Ectodermal cell (in vitro differentiated cells): ENCODE data around the gene NAA60.
"Not testable (repeated sequence)": the region's sequence is repeated elsewhere in the genome, so short reads cannot be mapped to it uniquely, and the experiment has no call there.

Experiments
- H3K27ac ChIP-seq: 2 replicates; pipeline ENCODE4 v1.7.0; 2013; ENCODE audit warnings: mild to moderate bottlenecking, low read depth, low read length; ENCODE audit not compliant: insufficient read depth, poor library complexity, severe bottlenecking
- H3K27me3 ChIP-seq: 2 replicates; pipeline ENCODE4 v1.7.0; 2013; ENCODE audit warnings: mild to moderate bottlenecking, low read length; ENCODE audit not compliant: insufficient read depth, control insufficient read depth, poor library complexity, severe bottlenecking
- H3K36me3 ChIP-seq: one replicate; pipeline ENCODE4 v1.7.0; 2013; ENCODE audit warnings: low read length; ENCODE audit not compliant: control insufficient read depth, insufficient read depth
- H3K4me1 ChIP-seq: one replicate; pipeline ENCODE4 v1.7.0; 2013; ENCODE audit warnings: low read length; ENCODE audit not compliant: control insufficient read depth, insufficient read depth
- H3K4me3 ChIP-seq: 2 replicates; pipeline ENCODE4 v1.7.0; 2013; ENCODE audit warnings: low read depth, low read length, control low read depth; ENCODE audit not compliant: insufficient read depth
- H3K9me3 ChIP-seq: 2 replicates; pipeline ENCODE4 v1.7.0; 2013; ENCODE audit warnings: mild to moderate bottlenecking, low read length, moderate library complexity; ENCODE audit not compliant: control insufficient read depth
- WGBS, 2 experiments: methylation state at CpG; one replicate each; pipeline ENCODE4 v1.1.7; 2013; ENCODE audit warnings: missing lambda C conversion rate in 2 of 2; 5-methylcytosine and 5-hydroxymethylcytosine counted together

The NAA60 gene

GRCh38 chr16:3474136-3474779 is 30.8 kb downstream of the NAA60 start:
- no peak overlapping the region for H3K4me3 ChIP-seq
- no peaks in the 10 kb centered on the region for H3K27me3 ChIP-seq
- no peaks in the 10 kb centered on the region for H3K36me3 ChIP-seq
- H3K9me3 ChIP-seq, result no peaks in the 10 kb centered on the region
- WGBS, 2 experiments, result 93 to 94% methylated on average over 16 of the region's 16 CpGs
- H3K4me1 ChIP-seq, result no peaks in the 10 kb centered on the region
- no peak overlapping the region for H3K27ac ChIP-seq

- H3K27me3 ChIP-seq, H3K36me3 ChIP-seq, H3K4me1 ChIP-seq, H3K4me3 ChIP-seq, H3K27ac ChIP-seq, H3K9me3 ChIP-seq: not testable (repeated sequence)
- 94 to 97% methylated on average over 7 of the region's 7 CpGs for WGBS, 2 experiments
These were observed 31.4 kb downstream of the NAA60 start for GRCh38 chr16:3474870-3475269.

DNA sequence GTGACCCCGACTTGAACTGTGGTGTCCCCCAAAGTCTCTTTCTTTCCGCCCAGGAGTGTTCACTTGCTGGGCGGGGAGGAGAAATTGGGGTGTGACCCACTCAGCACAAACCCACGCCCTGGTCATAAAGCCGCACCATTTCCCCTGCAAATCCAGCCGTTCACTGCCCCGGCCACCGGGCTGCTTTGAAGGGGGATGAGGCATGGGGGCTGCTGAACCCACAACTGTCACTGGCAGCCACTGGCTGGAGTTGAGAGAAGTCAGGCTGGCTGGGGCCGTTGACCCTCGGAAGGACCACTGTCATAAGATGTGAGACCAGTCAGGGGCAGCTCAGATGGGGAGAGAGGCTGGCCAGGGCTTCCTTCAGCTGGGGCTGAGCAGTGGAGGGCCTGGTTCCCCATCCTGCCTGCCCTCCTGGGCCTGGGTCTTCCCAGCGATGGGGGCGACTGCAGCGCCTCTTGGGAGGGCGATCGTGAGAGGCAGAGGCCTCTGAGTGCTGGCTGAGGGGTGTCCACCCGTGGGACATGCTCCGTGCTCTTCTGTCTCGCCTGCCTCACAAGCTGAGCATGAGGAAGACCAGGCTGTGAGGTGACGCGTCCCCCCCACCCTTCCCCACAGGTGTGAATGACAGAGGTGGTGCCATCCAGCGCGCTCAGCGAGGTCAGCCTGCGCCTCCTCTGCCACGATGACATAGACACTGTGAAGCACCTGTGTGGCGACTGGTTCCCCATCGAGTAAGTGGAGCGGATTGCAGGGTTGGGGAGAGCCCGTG is 32.3 kb downstream of the NAA60 start:
- H3K4me3 ChIP-seq, result no peak overlapping the region
- no peak overlapping the region for H3K27ac ChIP-seq
- no peaks in the 10 kb centered on the region for H3K27me3 ChIP-seq
- H3K36me3 ChIP-seq, result no peaks in the 10 kb centered on the region
- H3K9me3 ChIP-seq, result no peaks in the 10 kb centered on the region
- WGBS, 2 experiments, result 94 to 95% methylated on average over 29 of the region's 29 CpGs
- no peaks in the 10 kb centered on the region for H3K4me1 ChIP-seq

DNA sequence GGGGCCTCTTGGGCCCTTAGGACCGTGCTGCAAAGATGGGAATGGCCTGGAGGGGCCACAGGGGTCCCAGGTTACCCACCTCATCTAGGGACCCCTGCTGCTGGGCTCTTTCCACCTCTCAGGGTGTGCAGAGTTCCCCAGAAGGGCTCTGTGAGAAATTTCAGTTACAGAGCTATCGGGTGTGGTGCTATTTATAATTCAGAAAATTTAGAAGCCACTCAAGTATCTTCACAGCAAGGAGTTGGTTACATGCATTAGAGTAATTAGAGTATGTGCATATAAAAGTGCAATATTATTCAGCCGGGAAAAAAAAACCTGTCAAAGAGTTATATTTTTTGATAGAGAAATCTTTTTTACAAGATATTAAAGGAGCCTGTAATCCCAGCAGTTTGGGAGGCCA is 32.9 kb downstream of the NAA60 start:
- H3K9me3 ChIP-seq, result no peaks in the 10 kb centered on the region
- 91 to 97% methylated on average over 2 to 3 of the region's 3 CpGs for WGBS, 2 experiments
- H3K36me3 ChIP-seq, result no peaks in the 10 kb centered on the region
- no peak overlapping the region for H3K4me3 ChIP-seq
- no peaks in the 10 kb centered on the region for H3K27me3 ChIP-seq
- no peaks in the 10 kb centered on the region for H3K4me1 ChIP-seq
- no peak overlapping the region for H3K27ac ChIP-seq

GRCh38 chr16:3478242-3478925 is 34.9 kb downstream of the NAA60 start:
- Histone ChIP-seq H3K27ac (no peak overlapping the region), H3K4me1 (no peaks in the 10 kb centered on the region), H3K27me3 (no peaks in the 10 kb centered on the region), H3K4me3 (no peak overlapping the region), H3K36me3 (peaks cover 15% of the 10 kb centered on the region), H3K9me3 (no peaks in the 10 kb centered on the region)
- 90 to 93% methylated on average over 11 of the region's 11 CpGs for WGBS, 2 experiments

GRCh38 chr16:3479654-3480216 is 36.3 kb downstream of the NAA60 start:
- Histone ChIP-seq H3K4me3 (no peak overlapping the region), H3K9me3 (no peaks in the 10 kb centered on the region), H3K27me3 (no peaks in the 10 kb centered on the region), H3K36me3 (peaks cover 26% of the 10 kb centered on the region), H3K4me1 (no peaks in the 10 kb centered on the region), H3K27ac (no peak overlapping the region)
- 92 to 96% methylated on average over 12 of the region's 12 CpGs for WGBS, 2 experiments

DNA sequence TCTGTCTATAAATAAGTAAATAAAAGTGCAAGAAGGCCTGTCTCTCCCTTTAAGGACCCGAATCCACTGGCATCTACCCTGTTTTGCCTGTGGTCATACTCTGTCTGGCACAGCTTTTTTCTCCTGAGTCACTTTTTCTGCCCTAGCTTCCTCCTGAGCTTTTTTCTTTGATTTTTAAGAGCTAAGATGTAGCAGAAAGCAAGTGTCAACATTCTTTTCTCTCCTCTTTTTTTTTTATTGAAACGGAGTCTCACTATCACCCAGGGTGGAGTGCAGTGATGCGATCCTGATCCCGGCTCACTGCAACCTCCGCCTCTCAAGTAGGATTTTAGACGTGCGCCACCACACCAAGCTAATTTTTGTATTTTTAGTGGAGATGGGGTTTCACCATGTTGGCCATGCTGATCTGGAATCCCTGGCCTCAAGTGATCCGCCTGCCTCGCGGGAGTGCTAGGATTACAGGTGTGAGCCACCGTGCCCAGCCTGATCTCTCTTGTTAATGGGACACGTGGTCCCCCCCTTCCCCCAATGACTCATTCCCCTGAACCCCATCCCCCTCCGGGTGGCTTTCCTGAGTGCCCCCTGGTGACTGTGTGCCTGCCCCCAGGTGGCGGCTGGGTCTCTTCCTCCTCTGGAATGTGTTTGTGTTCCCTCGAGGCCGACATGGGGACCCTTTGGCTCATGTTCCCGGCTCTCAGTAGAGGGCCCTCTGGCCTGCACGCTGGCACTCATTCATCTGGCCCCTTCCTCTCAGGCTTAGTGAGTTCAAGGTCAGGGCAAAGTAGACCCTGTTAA is 37.6 kb downstream of the NAA60 start:
- Histone ChIP-seq H3K36me3 (peaks cover 36% of the 10 kb centered on the region), H3K27me3 (no peaks in the 10 kb centered on the region), H3K9me3 (no peaks in the 10 kb centered on the region), H3K4me1 (no peaks in the 10 kb centered on the region), H3K27ac (no peak overlapping the region), H3K4me3 (no peak overlapping the region)
- WGBS, 2 experiments, result 80% methylated on average over 18 of the region's 18 CpGs

- Histone ChIP-seq H3K9me3 (no peaks in the 10 kb centered on the region), H3K27ac (no peak overlapping the region), H3K27me3 (no peaks in the 10 kb centered on the region), H3K4me1 (no peaks in the 10 kb centered on the region), H3K36me3 (peaks cover 40% of the 10 kb centered on the region), H3K4me3 (no peak overlapping the region)
- 94 to 95% methylated on average over 32 of the region's 32 CpGs for WGBS, 2 experiments
These were observed 38.5 kb downstream of the NAA60 start for GRCh38 chr16:3481696-3482658.

DNA sequence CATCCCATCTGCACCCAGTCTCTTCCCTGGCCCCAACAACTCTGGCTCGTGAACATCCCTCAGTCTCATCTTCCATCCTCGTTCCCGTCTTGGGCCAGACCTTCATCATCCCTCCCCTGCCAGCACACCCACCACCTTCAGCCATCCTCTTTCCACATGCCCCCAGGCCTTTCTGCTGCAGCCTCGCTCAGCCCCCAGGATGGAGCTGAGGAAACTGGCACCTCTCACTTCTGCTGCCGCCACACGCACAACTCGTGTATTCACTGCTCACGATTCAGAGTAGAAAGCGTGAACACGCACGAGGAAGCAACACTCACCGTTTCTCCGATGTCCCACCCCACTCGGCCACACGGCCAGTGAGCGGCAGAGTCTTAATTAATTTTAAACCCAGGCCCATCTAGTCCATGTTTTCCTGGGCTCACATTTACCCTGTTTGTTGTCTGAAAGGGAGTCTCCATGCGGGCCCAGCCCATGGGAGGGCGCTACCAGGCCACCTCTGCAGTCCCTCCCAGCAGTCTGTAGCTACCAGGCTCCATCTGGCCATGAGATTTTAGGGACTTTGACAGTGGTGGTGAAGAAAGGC is 39.3 kb downstream of the NAA60 start:
- Histone ChIP-seq H3K36me3 (peaks cover 40% of the 10 kb centered on the region), H3K4me3 (no peak overlapping the region)
- WGBS, 2 experiments, result 95% methylated on average over 18 of the region's 18 CpGs

More for the DNA sequence above, 39.3 kb downstream of the NAA60 start:
- no peaks in the 10 kb centered on the region for H3K27me3 ChIP-seq
- no peaks in the 10 kb centered on the region for H3K4me1 ChIP-seq
- H3K27ac ChIP-seq, result no peak overlapping the region
- no peaks in the 10 kb centered on the region for H3K9me3 ChIP-seq
